ENCODE results near the gene RPS6KA6.

GRCh38 chrX:84064814-84065213 is 123.2 kb downstream of the RPS6KA6 start:
- TF ChIP-seq POLR2A (IDR thresholded peaks at IDR 0.05; ENCODE audit: low read length) (no peak), GATA1 (IDR thresholded peaks at IDR 0.05; ENCODE audit: low read depth, low read length) (no peak)
